Measurements from ENCODE around the gene UBAP2.
A peak's percentile ranks its signal among the peaks of the same experiment; 100 is the strongest.
"Not testable (repeated sequence)": the region's sequence is repeated elsewhere in the genome, so short reads cannot be mapped to it uniquely, and the experiment has no call there.

UBAP2 gene

DNA sequence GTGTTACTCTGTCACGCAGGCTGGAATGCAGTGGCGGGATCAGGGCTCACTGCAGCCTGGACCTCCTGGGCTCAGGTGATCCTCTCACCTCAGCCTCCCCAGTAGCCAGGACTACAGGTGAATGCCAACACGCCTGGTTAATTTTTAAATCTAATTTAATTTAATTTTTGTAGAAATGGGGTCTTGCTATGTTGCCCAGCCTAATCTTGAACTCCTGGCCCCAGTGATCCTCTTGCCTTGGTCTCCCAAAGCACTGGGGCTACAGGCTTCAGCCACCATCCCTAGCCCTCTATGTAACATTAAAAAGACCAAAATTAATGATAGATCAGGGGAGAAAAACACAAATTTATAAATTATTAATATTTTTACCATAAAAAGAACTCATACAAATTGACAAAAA, 11.3 kb upstream of the UBAP2 start:
- H3K9me3 ChIP-seq (ENCODE audit: low read depth, low read length), result no peaks in the 10 kb centered on the region
- no peak for DNase-seq (ENCODE audit: low read depth, low spot score)
- H3K27ac ChIP-seq, result no peak overlapping the region
- no peak for TF ChIP-seq FOXP2 (optimal IDR thresholded peaks at IDR 0.05; ENCODE audit: control extremely low read depth, extremely low read length, insufficient read depth)
- no peak for TF ChIP-seq POLR2AphosphoS5 (IDR thresholded peaks at IDR 0.05; ENCODE audit: borderline replicate concordance, low read depth, low read length)
- TF ChIP-seq EZH2 (IDR thresholded peaks at IDR 0.05), result no peak
- no peaks in the 10 kb centered on the region for H3K36me3 ChIP-seq (ENCODE audit: insufficient read depth, low read length)
- no peak overlapping the region for H3K9ac ChIP-seq (ENCODE audit: insufficient read length)
- H3K4me3 ChIP-seq, result no peak overlapping the region

- no peak overlapping the region for H3K4me3 ChIP-seq
- DNase-seq (ENCODE audit: low read depth, low spot score), result no peak
- H3K9ac ChIP-seq (ENCODE audit: insufficient read length), result no peak overlapping the region
- H3K36me3 ChIP-seq (ENCODE audit: insufficient read depth, low read length), result no peaks in the 10 kb centered on the region
- H3K27ac ChIP-seq, result no peak overlapping the region
- TF ChIP-seq POLR2AphosphoS5 (IDR thresholded peaks at IDR 0.05; ENCODE audit: borderline replicate concordance, low read depth, low read length) (no peak), FOXP2 (optimal IDR thresholded peaks at IDR 0.05; ENCODE audit: control extremely low read depth, extremely low read length, insufficient read depth) (no peak), EZH2 (IDR thresholded peaks at IDR 0.05) (no peak)
- no peaks in the 10 kb centered on the region for H3K9me3 ChIP-seq (ENCODE audit: low read depth, low read length)
These were observed 10.6 kb upstream of the UBAP2 start for GRCh38 chr9:34059281-34059680.

- peak overlapping the region; percentile 100 for H3K9ac ChIP-seq (ENCODE audit: insufficient read length)
- H3K9me3 ChIP-seq (ENCODE audit: low read depth, low read length), result no peaks in the 10 kb centered on the region
- no peak for DNase-seq (ENCODE audit: low read depth, low spot score)
- peaks cover 2% of the 10 kb centered on the region; the same call in 1 of the 2 replicates for H3K36me3 ChIP-seq (ENCODE audit: insufficient read depth, low read length)
- H3K4me3 ChIP-seq, result peak overlapping the region; percentile 100
- H3K27ac ChIP-seq, result peak overlapping the region; percentile 100
- no peak for TF ChIP-seq POLR2AphosphoS5 (IDR thresholded peaks at IDR 0.05; ENCODE audit: borderline replicate concordance, low read depth, low read length)
- TF ChIP-seq EZH2 (IDR thresholded peaks at IDR 0.05), result no peak
- TF ChIP-seq FOXP2 (optimal IDR thresholded peaks at IDR 0.05; ENCODE audit: control extremely low read depth, extremely low read length, insufficient read depth), result no peak
These were observed 1.1 kb upstream of the UBAP2 start for GRCh38 chr9:34049630-34050384.

DNA sequence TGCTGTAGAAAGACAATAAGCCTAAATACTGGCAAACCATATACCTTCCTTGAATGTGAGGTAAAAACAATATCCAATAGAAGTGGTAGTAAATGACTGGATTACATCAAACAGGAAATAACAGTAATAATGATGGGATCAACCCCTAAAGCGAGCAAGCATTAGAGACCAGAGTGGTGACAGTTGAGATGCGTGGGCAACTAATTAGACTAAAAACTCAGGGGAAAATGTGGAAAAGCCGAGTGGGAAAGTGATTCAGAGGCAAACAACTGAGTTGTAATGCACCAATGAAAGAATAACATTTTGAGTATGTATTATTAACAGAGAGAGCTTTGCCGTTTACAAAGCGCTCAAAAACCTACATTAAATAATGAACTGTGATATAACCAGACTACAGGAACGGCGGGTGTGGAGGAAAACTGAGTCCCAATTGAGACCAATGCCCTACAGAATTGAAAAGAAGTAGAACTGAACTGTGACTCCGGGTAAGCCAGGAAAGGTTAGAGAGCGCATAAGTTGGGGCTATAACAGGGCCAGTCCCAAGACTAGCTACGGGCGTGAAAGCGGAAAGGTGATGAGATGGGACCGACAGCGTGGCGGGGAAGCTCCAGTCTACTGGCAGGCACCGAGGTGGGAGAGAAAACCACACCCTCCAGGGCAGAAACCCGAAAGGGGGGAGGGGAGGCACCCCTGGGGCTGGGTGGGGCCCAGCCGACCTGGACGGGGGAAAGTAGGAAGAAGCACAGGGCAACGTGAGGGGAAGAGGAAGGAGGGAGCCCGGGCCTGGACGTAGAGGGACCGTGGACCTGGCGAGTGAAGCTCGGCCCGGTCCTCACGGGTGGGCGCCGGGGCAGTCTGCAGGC, 592 bp downstream of the UBAP2 start:
- Histone ChIP-seq H3K9ac (ENCODE audit: insufficient read length) (peak overlapping the region; percentile 100), H3K36me3 (ENCODE audit: insufficient read depth, low read length) (peaks cover 12% of the 10 kb centered on the region; the same call in 1 of the 2 replicates), H3K9me3 (ENCODE audit: low read depth, low read length) (no peaks in the 10 kb centered on the region), H3K27ac (peak overlapping the region; percentile 100), H3K4me3 (peak overlapping the region; percentile 100)
- no peak for DNase-seq (ENCODE audit: low read depth, low spot score)
- TF ChIP-seq FOXP2 (optimal IDR thresholded peaks at IDR 0.05; ENCODE audit: control extremely low read depth, extremely low read length, insufficient read depth) (no peak), EZH2 (IDR thresholded peaks at IDR 0.05) (no peak), POLR2AphosphoS5 (IDR thresholded peaks at IDR 0.05; ENCODE audit: borderline replicate concordance, low read depth, low read length) (no peak)

DNA sequence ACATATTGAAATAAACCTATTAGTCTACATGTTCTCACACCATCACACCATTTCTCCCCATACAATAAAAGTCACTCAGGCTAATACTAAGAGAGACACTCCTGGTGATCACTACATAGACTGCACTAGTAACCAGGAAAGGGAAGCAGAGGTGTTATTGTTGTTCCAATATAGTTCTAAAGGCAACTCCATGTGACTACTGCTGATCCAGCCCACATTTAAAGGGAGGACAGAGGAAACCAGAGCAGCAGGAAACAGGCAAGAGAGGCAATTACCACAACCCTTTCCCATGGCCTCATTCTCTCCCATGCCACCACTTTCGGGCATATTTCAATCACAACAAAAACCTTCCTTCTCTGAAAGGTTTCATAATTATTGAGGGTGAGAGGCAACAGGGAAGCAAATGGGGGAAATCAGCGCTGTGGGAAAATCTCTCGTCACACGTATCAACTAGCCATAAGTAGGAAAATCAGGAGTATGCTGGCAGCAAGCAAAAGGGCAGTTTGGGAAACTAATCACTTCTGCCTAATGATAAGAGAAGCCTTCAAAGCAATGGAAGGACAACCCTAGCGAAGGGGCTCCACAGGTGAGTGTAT, 1.8 kb downstream of the UBAP2 start:
- TF ChIP-seq POLR2AphosphoS5 (IDR thresholded peaks at IDR 0.05; ENCODE audit: borderline replicate concordance, low read depth, low read length), result no peak; the same call in 1 of the 2 replicates
- peaks cover 24% of the 10 kb centered on the region; the same call in 1 of the 2 replicates for H3K36me3 ChIP-seq (ENCODE audit: insufficient read depth, low read length)
- H3K4me3 ChIP-seq, result peak overlapping the region; percentile 100
- no peak for DNase-seq (ENCODE audit: low read depth, low spot score)
- H3K9ac ChIP-seq (ENCODE audit: insufficient read length), result peak overlapping the region; percentile 100
- H3K9me3 ChIP-seq (ENCODE audit: low read depth, low read length), result no peaks in the 10 kb centered on the region
- peak overlapping the region; percentile 48; the same call in 1 of the 2 replicates for H3K27ac ChIP-seq

DNA sequence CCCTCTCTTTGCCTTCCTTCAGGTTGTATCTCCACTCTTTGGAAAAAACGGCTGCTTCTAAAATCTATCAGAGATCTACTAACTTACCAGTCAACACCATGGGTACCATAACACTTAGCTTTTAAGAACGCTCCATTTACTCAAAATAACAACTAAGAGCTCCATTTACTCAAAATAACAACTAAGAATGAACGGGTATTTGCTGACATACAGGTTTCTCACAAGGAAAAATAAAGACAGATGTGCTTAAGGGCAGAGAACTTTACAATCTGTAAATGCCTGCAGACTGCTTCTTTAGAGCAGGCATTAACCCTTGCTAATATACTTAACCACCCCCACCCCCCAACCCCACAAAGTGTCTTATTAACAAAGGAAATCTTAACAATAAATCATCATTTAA, 2.8 kb downstream of the UBAP2 start:
- DNase-seq (ENCODE audit: low read depth, low spot score), result no peak
- H3K4me3 ChIP-seq, result peak overlapping the region; percentile 48
- H3K27ac ChIP-seq, result peak overlapping the region; percentile 80
- peaks cover 32% of the 10 kb centered on the region for H3K36me3 ChIP-seq (ENCODE audit: insufficient read depth, low read length)
- TF ChIP-seq POLR2AphosphoS5 (IDR thresholded peaks at IDR 0.05; ENCODE audit: borderline replicate concordance, low read depth, low read length) (no peak), FOXP2 (optimal IDR thresholded peaks at IDR 0.05; ENCODE audit: control extremely low read depth, extremely low read length, insufficient read depth) (no peak), EZH2 (IDR thresholded peaks at IDR 0.05) (no peak)
- H3K9ac ChIP-seq (ENCODE audit: insufficient read length), result no peak overlapping the region
- H3K9me3 ChIP-seq (ENCODE audit: low read depth, low read length), result no peaks in the 10 kb centered on the region

GRCh38 chr9:34042074-34042473, 6.6 kb downstream of the UBAP2 start:
- H3K9ac ChIP-seq (ENCODE audit: insufficient read length); H3K4me3 ChIP-seq; DNase-seq (ENCODE audit: low read depth, low spot score); H3K27ac ChIP-seq; H3K9me3 ChIP-seq (ENCODE audit: low read depth, low read length): not testable (repeated sequence)
- H3K36me3 ChIP-seq (ENCODE audit: insufficient read depth, low read length), result peaks cover 43% of the 10 kb centered on the region

DNA sequence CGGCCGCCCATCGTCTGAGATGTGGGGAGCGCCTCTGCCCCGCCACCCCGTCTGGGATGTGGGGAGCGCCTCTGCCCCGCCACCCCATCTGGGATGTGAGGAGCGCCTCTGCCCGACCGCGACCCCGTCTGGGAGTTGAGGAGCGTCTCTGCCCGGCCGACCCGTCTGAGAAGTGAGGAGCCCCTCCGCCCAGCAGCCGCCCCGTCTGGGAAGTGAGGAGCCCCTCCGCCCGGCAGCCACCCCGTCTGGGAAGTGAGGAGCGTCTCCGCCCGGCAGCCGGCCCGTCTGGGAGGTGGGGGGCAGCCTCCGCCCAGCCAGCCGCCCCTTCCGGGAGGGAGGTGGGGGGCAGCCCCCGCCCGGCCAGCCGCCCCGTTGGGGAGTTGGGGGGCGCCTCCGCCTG, 9.8 kb downstream of the UBAP2 start:
- H3K27ac ChIP-seq; DNase-seq (ENCODE audit: low read depth, low spot score); H3K9ac ChIP-seq (ENCODE audit: insufficient read length); H3K9me3 ChIP-seq (ENCODE audit: low read depth, low read length); H3K4me3 ChIP-seq: not testable (repeated sequence)
- H3K36me3 ChIP-seq (ENCODE audit: insufficient read depth, low read length), result peaks cover 37% of the 10 kb centered on the region
